GM21723 (cell line): ENCODE measurements around the gene RSKR.
"Not testable (repeated sequence)": the region's sequence is repeated elsewhere in the genome, so short reads cannot be mapped to it uniquely, and the experiment has no call there.

Source experiments
- ATAC-seq: cut with Tn5 transposase; IDR thresholded peaks from one replicate; pipeline ENCODE4 v1.9.1; 2021; ENCODE audit warnings: mild to moderate bottlenecking, moderate library complexity; ENCODE audit not compliant: unreplicated experiment

RSKR gene

DNA sequence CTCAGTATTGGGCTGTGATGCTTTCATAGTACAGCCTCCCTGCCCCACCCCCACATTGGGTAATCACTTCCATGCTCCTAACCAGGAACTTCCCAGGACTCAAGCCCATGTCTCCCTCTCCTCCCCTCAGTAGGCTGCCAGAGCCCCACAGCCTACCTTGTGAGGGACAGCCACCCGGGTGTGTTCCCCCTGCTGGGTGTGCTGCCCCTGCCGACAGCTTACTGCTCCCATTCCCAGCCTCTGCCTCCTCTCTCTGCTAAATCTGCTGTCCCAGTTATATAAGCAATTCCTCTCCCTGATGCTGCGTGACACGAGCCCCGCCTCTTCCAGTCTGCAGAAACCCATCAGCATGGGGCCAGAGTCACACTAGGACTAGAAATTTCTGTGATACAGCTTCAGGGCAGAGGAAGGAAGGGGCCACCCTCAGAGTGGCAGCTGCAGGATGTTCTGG lies at the start of gene RSKR:
TSS of gene RSKR (minus strand) at position 255 of the 451 bp plus-strand sequence. CDS start at position 231, 24 bp downstream.
- ATAC-seq = no peak

DNA sequence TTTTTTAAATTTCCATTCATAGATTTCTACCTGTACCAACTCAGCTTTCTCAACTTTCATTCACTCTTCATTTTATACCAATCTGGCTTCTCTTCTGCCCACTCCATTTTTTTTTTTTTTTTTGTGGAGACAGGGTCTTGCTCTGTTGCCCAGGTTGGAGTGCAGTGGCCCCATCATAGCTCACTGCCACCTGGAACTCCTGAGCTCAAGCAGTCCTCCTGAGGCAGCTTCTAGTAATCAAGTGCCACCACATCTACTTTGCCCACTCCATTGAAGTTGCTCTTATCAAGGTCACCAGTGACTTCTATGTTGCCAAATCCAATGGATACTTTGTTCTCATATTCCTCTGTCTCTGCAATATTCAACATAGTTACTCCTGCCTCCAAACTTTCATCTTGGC lies 49.7 kb upstream of the RSKR start:
- ATAC-seq = no peak

DNA sequence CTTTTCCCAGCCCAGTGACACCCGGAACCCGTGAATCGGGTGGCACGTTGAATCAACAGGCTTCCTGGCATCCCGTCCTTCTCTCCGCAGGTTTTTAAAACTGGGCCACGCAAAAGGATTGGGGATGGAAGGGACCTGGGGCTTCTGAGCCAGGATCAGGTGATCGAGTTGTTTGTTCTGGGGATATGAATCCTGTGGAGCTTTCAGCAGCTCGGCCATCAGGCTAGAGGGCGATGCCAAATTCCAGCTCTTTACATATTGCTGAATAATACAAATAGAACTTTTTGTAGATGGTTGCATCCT lies 48.5 kb upstream of the RSKR start:
- ATAC-seq = no peak

DNA sequence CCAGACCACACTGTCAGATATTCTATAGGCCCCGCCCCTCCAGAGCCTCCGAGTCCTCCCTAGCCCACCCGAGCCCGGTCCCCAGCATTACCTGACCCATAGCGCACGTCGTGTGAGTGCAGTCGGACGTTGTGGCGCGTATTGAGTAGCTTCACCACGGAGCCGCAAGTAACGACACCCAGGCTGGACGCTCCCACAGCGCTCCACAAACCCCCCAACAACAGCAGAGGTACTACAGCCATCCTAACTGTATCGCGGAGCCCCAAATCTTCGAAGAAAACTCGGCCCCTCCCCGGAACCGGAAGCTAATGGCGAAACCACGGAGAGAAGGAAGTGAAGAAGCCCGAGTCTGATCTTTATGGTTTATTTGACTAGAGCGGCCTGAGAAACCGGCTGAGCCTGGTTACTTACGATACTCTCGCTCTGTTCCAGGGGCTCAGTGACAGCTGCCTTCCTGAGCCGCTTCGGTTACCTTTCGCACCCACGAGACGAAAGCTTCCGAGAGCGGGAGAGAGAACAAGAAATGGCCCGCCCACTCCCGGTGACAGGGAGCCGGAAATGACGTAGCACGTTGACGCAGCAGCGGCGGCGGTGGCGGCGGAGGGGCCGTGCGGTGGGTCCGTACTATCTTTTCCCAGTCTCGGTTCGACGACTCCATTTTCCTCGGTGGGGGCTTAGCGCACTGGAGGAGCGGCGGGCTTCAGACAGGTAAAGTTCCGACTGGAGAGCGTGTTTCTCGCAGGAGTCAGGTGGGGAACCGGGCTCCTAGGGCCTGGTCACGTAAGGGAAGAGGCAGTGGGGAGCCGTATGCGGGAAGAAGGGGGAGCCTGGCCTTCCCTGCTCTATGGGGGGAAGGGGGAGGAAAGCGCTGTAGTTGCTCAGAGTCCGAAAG lies 47.9 kb upstream of the RSKR start, which contains the start of the genes SDF2 and SUPT6H:
TSS of gene SDF2 (minus strand) at position 272 of the 892 bp plus-strand sequence. CDS start at position 242, 30 bp downstream.
TSS of gene SUPT6H (plus strand) at position 571 of the 892 bp plus-strand sequence. CDS start 11,197 bp downstream, outside the sequence.
- ATAC-seq = peak; percentile 88

- not testable (repeated sequence) for ATAC-seq
Measured at GRCh38 chr17:28659497-28659881, 45.5 kb upstream of the RSKR start.

GRCh38 chr17:28658766-28659496 lies 44.9 kb upstream of the RSKR start:
- not testable (repeated sequence) for ATAC-seq

GRCh38 chr17:28658342-28658741 lies 44.4 kb upstream of the RSKR start:
- ATAC-seq = not testable (repeated sequence)

GRCh38 chr17:28657756-28658155 lies 43.8 kb upstream of the RSKR start:
- ATAC-seq = no peak

GRCh38 chr17:28655160-28655559 lies 41.2 kb upstream of the RSKR start:
- no peak for ATAC-seq

- no peak for ATAC-seq
Measured at GRCh38 chr17:28648698-28649097, 34.7 kb upstream of the RSKR start.

DNA sequence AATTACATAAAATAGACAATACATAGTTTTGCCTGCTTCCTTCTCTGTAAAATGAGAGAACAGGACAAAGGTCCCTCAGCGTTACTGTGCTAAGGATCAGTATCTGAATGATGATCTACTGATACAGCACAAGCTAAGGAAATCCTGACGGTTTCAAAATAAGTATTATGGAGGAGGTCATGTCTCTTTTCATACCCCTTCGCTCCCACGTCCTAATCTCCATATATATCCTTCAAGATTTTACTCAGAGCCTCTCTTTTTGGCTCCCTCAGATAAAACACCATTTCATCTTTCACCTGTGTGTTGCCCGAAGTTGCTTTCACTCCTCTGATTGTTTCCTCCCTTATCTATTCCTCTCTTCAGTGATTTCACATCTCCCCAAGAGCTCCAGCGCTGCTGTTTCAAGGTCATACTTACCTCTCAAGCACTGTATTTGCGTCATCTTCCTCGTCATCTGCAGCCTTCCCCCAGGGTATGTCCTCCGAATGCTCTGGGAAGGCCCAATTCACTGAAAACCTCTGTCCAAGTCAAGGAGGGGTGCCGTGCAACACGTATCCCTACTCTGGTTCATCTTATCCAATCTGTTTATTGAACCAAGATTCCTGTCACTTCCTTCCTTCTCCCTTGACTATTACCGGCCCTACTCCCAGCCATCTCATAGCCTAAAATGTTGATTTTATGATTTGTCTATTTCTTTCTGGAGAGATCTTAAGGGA lies 32.2 kb upstream of the RSKR start:
- no peak for ATAC-seq

DNA sequence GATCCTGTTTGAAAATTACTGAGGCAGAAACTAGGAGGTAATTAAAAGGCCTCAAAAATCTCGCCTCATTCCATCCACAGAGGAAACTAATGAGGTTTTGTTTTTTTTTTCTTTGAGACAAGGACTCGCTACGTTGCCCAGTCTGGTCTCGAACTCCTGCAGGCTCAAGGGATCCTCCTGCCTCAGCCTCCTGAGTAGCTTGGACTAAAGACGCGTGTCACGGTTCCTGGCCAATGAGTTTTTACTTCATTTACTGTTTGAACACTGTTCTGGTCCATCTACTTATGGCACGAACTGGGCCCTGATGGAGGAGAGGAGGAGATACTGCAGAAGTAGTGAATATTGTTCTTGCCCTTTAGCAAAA lies 31.6 kb upstream of the RSKR start:
- peak; percentile 2 for ATAC-seq

DNA sequence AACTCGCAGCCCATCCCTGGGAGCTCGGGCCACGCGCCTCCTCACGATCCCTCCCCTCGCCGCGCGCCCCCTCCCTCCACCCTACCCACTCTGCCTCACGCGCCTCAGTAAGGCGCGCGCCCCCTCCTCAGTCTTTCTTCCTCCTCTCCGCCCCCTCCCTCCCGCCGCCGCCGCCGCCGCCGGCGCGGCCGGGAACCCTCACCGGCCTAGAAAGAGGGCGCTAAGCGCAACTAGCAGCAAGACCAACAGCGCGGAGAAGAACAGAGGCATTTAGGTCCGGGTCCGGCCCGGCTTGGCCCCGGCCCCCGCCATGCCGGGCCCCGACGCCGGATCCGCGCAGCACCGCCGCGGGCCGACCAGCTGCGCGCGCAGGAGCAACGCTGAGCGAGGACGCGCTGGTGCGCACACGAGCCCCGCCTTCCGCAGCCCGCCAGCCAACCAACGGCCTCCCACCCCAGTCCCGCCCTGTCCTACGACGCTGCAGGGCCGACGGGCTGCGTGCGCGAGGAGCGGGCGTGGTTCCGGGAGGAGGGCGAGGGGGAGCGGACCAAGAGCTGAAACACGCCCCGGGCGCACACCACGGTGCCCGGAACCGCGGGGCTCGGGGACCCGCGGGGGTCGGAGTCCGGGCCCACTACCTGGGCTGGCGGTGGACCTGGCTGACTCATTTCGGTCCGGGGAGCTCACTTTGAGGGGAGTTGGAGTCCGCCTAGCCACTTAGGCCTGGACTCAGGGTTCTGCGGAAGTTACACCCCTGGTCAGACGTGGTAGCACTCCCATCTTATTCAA lies 31.0 kb upstream of the RSKR start, which contains the start of gene BLTP2:
TSS of gene BLTP2 (minus strand) at position 372 of the 789 bp plus-strand sequence. CDS start at position 270, 102 bp downstream.
- ATAC-seq = peak; percentile 88

DNA sequence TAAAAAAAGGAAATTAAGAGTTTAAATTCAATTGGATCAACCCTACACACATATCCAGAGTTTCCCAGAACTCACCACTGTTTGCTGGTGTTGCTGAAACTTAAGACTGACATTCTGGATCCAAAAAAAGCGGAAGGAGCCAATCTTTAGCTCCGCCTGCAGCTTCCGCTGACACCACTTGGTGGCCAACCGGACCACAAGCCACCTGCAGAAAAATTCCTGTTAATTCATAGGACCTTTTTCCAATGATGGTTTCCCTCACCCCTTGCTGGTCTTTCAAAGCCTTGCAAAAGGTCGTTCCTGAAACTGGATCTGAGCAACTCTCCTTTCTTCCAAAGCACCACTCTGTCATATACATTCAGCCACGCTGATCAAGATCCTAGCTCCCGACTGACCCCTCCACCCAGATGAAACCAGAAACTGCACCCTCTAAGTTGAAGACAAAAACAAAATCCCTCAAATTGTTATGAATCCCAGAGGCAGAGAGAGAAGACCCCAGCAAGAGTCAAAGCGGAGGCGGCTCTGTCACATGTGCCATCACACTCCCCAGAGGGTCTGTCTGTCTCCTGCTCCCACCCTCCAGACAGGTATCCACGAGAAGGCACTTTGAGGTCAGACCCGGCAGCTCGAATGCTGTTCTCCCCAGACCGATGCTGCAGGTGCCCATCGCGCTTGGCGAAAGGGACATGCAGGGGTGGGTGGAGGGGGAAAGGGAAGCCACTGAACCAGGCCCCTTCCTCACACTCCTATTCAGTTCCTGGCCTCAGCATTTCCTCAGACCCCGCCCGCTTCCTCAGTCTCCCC lies 30.2 kb upstream of the RSKR start:
- peak; percentile 14 for ATAC-seq

DNA sequence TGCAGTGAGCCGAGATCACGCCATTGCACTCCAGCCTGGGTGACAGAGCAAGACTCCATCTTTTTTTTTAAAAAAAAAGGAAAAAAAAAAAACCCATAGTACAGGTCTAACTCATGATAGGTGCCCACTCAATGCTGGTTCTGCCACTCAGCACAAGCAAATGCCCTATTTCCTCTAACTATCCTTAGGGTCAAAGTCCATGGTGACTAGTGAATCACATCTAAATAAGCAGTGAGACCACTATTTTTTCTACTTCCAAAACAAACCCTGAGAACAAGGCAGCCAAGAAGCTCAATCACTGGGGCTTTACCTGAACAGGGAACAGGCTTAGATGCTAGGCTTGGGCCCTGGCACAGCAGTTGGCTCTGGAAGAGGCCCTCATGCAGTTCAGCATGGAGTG lies 27.6 kb upstream of the RSKR start:
- no peak for ATAC-seq

DNA sequence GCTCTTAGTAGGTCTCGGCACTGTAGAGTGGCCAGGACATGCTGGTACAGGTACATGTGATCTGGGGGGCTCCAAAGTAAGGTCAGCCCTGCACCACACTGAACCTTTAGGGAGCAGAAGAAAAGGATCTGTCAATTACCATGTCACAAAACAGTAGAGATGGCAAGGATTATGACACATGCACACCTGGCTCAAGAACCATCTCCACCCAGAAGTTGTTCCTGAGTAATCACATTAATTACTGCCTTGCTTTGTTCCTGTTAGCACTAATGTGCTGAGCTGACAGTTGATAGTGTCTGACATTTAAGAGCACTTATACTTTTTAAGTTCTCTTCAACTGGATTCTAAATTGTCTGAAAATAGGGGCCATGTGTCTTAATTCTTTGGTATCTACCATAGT lies 21.5 kb upstream of the RSKR start:
- ATAC-seq = no peak

DNA sequence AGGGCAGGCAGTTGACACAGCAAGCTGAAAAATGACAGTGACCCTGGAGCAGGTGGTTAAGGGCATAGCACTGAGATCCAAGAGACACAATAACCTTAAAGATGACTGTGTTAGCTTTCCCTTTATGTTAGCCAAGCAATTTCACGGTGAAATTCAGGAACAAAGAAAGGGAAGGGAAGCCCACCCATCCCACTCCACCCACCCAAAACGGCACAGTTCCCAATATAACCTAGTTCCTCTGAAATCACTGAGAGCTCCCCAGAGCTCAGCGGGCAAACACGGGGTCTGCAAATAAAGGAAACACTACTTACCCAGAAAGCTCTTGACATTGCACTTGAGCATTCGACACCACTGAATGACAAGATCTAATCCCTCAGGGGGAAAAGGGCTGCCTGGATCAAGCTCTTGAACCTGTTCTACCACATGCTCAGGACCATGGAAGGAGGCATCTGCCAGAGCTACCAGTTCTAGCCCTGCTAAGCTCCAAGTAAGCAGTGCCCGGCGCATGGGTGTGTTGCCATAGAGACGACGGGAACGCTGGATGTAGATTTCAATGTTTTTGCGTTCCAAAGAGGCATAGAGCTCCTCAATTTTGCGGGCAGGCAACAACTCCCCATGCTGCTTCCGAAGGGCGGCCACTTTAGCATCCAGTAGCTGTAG lies 20.4 kb upstream of the RSKR start:
- no peak for ATAC-seq

DNA sequence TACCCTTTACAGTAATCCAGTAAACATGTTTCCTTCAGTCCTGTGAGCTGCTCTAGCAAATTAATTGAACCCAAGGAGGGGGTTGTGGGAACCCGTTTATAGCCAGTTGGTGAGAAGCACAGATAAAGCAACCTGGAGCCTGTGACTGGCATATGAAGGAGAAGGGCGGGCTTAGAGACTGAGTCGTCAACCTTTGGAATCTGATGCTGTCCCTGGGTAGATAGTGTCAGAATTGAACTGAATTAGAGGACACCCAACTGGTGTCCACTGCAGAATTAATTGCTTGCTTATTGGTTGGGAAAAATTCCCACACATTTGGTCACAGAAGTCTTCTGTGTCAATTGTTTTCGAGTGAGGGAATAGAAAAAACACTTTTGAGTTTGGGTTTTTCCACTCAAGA lies 12.8 kb upstream of the RSKR start:
- no peak for ATAC-seq

GRCh38 chr17:28624148-28624547 lies 10.2 kb upstream of the RSKR start:
- ATAC-seq = no peak
